H54 (cell line): ENCODE measurements around the gene DDN.

ENCODE experiments used
- DNase-seq: peaks from one replicate; pipeline ENCODE4 v3.0.0; 2011; ENCODE audit warnings: low spot score, mixed read lengths; ENCODE audit not compliant: insufficient read length
- FAIRE-seq: peaks from 3 replicates; lab custom pipeline; 2011; peaks lifted over from hg19 to GRCh38; lab: Jason Lieb, UNC
- POLR2A ChIP-seq: IDR thresholded peaks from 2 replicates; pipeline ENCODE4 v1.6.1; 2011; ENCODE audit warnings: low read depth, mild to moderate bottlenecking, low read length

The DDN gene

GRCh38 chr12:48977290-48978281 is 21.6 kb downstream of the DDN start:
- FAIRE-seq (no peak), DNase-seq (no peak)
- no peak for TF ChIP-seq POLR2A

- no peak for FAIRE-seq
- peak; percentile 23 for DNase-seq
- TF ChIP-seq POLR2A, result no peak
Observed at GRCh38 chr12:48973941-48974673, 25.1 kb downstream of the DDN start.

- FAIRE-seq, result no peak
- TF ChIP-seq POLR2A, result no peak
- peak; percentile 2 for DNase-seq
Observed at GRCh38 chr12:48973531-48973930, 25.6 kb downstream of the DDN start.

- no peak for FAIRE-seq
- peak; percentile 19 for DNase-seq
- TF ChIP-seq POLR2A, result no peak
Observed at GRCh38 chr12:48972952-48973483, 26.2 kb downstream of the DDN start.

GRCh38 chr12:48972213-48972951 is 26.8 kb downstream of the DDN start:
- TF ChIP-seq POLR2A, result no peak
- peak; percentile 75 for DNase-seq

GRCh38 chr12:48970702-48971334 is 28.4 kb downstream of the DDN start:
- FAIRE-seq (no peak), DNase-seq (peak; percentile 43)
- no peak for TF ChIP-seq POLR2A

More at GRCh38 chr12:48972213-48972951, 26.8 kb downstream of the DDN start:
- no peak for FAIRE-seq

- no peak for TF ChIP-seq POLR2A
- FAIRE-seq (no peak), DNase-seq (peak; percentile 0)
Observed at GRCh38 chr12:48969833-48970701, 29.1 kb downstream of the DDN start.

- no peak for TF ChIP-seq POLR2A
- DNase-seq, result peak; percentile 37
- no peak for FAIRE-seq
Observed at GRCh38 chr12:48969160-48969771, 29.9 kb downstream of the DDN start.

GRCh38 chr12:48968467-48968866 is 30.7 kb downstream of the DDN start:
- TF ChIP-seq POLR2A, result no peak
- peak; percentile 7 for DNase-seq
- FAIRE-seq, result no peak

- FAIRE-seq (no peak), DNase-seq (peak; percentile 20)
Observed at GRCh38 chr12:48967991-48968390, 31.2 kb downstream of the DDN start.

GRCh38 chr12:48966177-48966895 is 32.8 kb downstream of the DDN start:
- FAIRE-seq, result no peak
- no peak for TF ChIP-seq POLR2A
- peak; percentile 1 for DNase-seq

More at GRCh38 chr12:48967991-48968390, 31.2 kb downstream of the DDN start:
- no peak for TF ChIP-seq POLR2A
